ENCODE data around the gene HOXA9.

DNA sequence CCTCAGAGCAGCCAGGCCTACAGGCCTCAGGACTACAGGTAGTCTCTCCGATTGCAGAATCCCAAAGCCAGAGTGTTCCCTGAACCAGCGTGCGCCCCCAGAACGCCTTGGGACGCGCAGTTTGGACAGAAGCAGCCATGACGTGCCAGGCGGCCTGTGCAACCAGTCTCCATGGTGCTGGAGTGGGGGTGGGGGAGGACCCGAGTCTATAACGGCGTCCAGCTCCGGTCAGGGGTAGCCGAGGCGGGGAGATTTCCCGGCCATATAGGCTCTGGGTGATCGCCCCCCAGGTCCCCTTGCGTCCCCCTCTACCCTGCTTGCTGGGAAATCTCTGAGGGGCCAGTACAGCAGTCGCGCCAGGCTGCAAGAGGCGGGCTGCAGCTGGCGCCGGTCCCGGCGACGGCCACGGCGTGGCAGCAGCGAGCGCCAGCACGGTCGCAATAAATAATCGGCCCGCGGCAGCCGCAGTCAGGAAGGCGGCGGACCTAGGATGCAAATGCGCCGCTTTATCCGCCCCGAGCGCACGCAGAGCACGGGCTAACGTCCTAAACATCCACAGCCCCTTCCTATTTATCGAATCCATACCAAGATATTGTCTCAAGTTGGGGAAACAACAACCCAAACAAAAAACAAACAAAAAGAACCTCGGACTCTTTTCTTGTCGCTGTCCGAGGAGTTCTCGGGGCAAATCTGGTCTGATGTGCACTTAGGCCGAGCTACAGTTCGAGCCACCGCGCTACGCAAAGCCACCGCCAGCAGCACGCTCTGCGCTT is 14.6 kb downstream of the HOXA9 start:
- TF ChIP-seq POLR2A (IDR thresholded peaks at IDR 0.05): peak; percentile 87 to 96
- TF ChIP-seq, protein P1, sequence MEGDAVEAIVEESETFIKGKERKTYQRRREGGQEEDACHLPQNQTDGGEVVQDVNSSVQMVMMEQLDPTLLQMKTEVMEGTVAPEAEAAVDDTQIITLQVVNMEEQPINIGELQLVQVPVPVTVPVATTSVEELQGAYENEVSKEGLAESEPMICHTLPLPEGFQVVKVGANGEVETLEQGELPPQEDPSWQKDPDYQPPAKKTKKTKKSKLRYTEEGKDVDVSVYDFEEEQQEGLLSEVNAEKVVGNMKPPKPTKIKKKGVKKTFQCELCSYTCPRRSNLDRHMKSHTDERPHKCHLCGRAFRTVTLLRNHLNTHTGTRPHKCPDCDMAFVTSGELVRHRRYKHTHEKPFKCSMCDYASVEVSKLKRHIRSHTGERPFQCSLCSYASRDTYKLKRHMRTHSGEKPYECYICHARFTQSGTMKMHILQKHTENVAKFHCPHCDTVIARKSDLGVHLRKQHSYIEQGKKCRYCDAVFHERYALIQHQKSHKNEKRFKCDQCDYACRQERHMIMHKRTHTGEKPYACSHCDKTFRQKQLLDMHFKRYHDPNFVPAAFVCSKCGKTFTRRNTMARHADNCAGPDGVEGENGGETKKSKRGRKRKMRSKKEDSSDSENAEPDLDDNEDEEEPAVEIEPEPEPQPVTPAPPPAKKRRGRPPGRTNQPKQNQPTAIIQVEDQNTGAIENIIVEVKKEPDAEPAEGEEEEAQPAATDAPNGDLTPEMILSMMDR (IDR thresholded peaks at IDR 0.05): peak; percentile 59 to 96 (median 92)

All from Peyer's patch (tissue), 4 donors.